ENCODE results near the gene PRKAR2B.

Gene PRKAR2B

GRCh38 chr7:107100824-107101223 is 56.3 kb downstream of the PRKAR2B start:
- no peak for DNase-seq (ENCODE audit: extremely low read depth, insufficient read length)
- no peak overlapping the region for H3K4me3 ChIP-seq (replicated peaks; ENCODE audit: low read depth, low read length)

GRCh38 chr7:107103369-107103768 is 58.9 kb downstream of the PRKAR2B start:
- no peaks in the 10 kb centered on the region for H3K27me3 ChIP-seq (replicated peaks; ENCODE audit: control insufficient read depth, insufficient read depth, low read length)
- no peak for TF ChIP-seq CTCF (IDR thresholded peaks at IDR 0.05; ENCODE audit: insufficient read depth, low read length, poor library complexity, severe bottlenecking)
- DNase-seq (ENCODE audit: extremely low read depth, insufficient read length) = no peak
- no peaks in the 10 kb centered on the region for H3K36me3 ChIP-seq (ENCODE audit: control insufficient read depth, insufficient read depth, low read length)
- H3K4me3 ChIP-seq (replicated peaks; ENCODE audit: low read depth, low read length) = no peak overlapping the region

More at GRCh38 chr7:107100824-107101223, 56.3 kb downstream of the PRKAR2B start:
- no peak for TF ChIP-seq CTCF (IDR thresholded peaks at IDR 0.05; ENCODE audit: insufficient read depth, low read length, poor library complexity, severe bottlenecking)
- Histone ChIP-seq H3K36me3 (ENCODE audit: control insufficient read depth, insufficient read depth, low read length) (no peaks in the 10 kb centered on the region), H3K27me3 (replicated peaks; ENCODE audit: control insufficient read depth, insufficient read depth, low read length) (no peaks in the 10 kb centered on the region)

- no peaks in the 10 kb centered on the region for H3K27me3 ChIP-seq (replicated peaks; ENCODE audit: control insufficient read depth, insufficient read depth, low read length)
- no peak for TF ChIP-seq CTCF (IDR thresholded peaks at IDR 0.05; ENCODE audit: insufficient read depth, low read length, poor library complexity, severe bottlenecking)
- no peaks in the 10 kb centered on the region for H3K36me3 ChIP-seq (ENCODE audit: control insufficient read depth, insufficient read depth, low read length)
- no peak for DNase-seq (ENCODE audit: extremely low read depth, insufficient read length)
- no peak overlapping the region for H3K4me3 ChIP-seq (replicated peaks; ENCODE audit: low read depth, low read length)
Observed at GRCh38 chr7:107104801-107105200, 60.3 kb downstream of the PRKAR2B start.

- Histone ChIP-seq H3K4me3 (replicated peaks; ENCODE audit: low read depth, low read length) (no peak overlapping the region), H3K36me3 (ENCODE audit: control insufficient read depth, insufficient read depth, low read length) (no peaks in the 10 kb centered on the region), H3K27me3 (replicated peaks; ENCODE audit: control insufficient read depth, insufficient read depth, low read length) (no peaks in the 10 kb centered on the region)
- no peak for TF ChIP-seq CTCF (IDR thresholded peaks at IDR 0.05; ENCODE audit: insufficient read depth, low read length, poor library complexity, severe bottlenecking)
- no peak for DNase-seq (ENCODE audit: extremely low read depth, insufficient read length)
Observed at GRCh38 chr7:107105591-107106245, 61.2 kb downstream of the PRKAR2B start.

GRCh38 chr7:107108793-107109371 is 64.4 kb downstream of the PRKAR2B start:
- Histone ChIP-seq H3K4me3 (replicated peaks; ENCODE audit: low read depth, low read length) (no peak overlapping the region), H3K27me3 (replicated peaks; ENCODE audit: control insufficient read depth, insufficient read depth, low read length) (no peaks in the 10 kb centered on the region)
- no peak for TF ChIP-seq CTCF (IDR thresholded peaks at IDR 0.05; ENCODE audit: insufficient read depth, low read length, poor library complexity, severe bottlenecking)

More at GRCh38 chr7:107108793-107109371, 64.4 kb downstream of the PRKAR2B start:
- H3K36me3 ChIP-seq (ENCODE audit: control insufficient read depth, insufficient read depth, low read length) = no peaks in the 10 kb centered on the region
- no peak for DNase-seq (ENCODE audit: extremely low read depth, insufficient read length)
